Glomerular visceral epithelial cell (primary cell): ENCODE measurements around the gene SMPD2.

Source experiments
- DNase-seq: peaks from one replicate; pipeline ENCODE4 v3.0.0-alpha.2; 2016; ENCODE audit errors: extremely low spot score

The SMPD2 gene, protein sequence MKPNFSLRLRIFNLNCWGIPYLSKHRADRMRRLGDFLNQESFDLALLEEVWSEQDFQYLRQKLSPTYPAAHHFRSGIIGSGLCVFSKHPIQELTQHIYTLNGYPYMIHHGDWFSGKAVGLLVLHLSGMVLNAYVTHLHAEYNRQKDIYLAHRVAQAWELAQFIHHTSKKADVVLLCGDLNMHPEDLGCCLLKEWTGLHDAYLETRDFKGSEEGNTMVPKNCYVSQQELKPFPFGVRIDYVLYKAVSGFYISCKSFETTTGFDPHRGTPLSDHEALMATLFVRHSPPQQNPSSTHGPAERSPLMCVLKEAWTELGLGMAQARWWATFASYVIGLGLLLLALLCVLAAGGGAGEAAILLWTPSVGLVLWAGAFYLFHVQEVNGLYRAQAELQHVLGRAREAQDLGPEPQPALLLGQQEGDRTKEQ

DNA sequence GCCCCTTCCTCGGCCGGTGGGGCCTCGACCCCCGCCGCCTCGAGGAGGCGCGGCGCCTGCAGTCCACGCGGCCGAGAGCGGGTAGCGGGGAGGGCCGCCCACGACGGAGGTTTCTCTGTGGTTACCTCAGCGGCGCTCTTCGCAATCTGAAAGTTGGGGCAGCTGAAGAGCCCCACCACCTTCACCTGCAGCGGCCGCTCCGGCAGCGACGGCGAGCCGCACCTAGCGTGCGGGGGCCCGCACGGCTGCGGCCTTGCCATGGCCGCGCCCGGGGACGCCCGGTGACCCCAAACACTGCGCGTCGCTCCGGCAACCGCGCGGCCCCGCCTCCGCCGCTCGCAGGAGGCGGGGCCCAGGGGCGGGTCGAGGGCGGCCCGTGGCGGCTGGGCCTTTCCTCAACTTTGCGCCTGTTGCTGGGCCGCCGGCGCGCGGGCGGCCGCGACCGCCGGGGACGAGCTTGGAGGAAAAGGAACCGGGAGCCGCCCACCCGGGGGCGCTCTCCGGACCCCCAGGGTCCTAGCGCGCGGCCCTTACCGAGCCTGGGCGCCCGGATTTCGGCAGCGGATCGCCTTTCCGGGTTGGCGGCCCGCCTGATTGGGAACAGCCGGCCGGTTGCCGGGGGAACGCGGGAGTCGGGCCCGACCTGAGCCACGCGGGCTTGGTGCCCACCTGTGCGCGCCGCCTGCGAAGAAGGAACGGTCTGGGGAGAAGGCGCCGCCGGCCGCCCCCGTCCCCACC is at the start of gene SMPD2, which contains the start of gene PPIL6:
Gene SMPD2 (plus strand): TSS at position 394 of the 738 bp plus-strand sequence. CDS start 398 bp downstream, outside the sequence.
Gene PPIL6 (minus strand): TSS at position 298 of the 738 bp plus-strand sequence. CDS start 38 bp downstream, at position 260.
- DNase-seq, result peak; percentile 92

DNA sequence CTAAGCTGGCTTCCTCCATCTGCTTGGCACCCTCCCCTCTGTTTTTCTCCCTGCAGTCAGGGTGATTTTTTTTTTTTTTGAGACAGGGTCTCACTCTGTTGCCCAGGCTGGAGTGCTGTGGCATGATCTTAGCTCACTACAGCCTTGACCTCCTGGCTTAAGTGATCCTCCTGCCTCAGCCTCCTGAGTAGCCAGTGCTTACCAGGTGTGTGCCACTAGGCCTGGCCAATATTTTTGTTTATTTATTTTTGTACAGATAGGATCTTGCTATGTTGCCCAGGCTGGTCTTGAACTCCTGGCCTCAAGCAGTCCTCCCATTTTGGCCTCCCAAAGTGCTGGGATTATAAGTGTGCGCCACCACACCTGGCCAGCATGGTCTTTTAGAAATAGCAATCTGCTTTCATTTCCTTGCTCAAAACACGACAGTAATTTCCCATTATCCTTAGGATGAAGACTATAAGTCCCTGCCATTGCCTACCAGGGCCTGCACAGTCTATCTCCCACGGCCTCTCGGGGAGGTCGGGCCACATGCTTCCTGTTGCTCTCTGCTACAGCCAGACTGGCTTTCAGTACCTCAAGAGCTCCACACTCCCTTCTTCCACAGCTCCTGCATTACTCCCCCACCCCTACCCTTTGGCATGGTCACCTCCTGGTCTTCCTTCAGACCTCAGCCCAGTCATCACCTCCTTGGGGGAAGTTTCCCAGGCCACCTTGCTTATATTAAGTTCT is 47.2 kb upstream of the SMPD2 start:
- no peak for DNase-seq

DNA sequence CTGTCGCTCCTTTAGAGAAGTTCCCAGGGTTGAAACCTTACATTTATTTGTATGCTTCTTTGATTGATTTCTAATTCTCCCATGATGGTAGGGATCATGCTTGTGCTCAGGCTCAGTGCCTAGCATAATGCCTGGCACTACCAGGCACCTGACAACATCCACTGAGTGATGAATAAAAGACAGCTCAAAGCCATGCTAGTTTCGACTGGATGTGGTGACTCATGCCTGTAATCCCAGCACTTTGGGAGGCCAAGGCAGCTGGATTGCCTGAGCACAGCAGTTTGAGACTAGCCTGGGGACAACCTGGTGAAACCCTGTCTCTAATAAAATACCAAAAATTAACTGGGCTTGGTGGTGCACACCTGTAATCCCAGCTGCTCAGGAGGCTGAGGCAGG is 46.6 kb upstream of the SMPD2 start:
- peak; percentile 20 for DNase-seq

DNA sequence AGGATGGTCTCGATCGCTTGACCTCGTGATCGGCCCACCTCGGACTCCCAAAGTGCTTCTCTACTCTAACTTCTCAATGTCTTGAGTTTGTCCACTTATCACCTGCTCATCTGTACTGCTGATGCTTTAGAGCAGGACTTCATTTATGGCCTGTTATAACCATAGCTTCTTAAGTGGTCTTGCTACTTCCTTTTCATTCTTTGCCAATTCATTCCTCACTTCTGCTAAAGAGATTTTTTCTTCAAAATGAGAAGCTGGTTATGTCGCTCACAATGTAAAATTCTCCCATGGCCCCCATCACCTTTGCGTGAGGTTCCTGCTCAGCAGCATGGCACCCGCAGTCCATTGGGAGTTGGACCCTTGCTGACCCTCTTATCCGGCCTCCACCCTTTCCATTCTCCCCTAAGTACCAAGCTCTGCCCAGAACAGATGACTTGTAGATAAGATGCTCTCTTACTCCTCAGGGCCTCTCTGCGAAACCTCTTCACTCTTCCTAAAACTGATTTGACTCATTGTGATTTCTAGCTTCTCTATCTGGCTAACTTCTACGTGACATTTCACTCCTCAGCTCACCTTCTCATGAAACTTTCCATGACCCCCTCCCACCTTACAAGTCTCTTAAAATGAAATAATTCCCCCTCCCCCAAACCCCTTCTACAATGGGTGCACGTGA is 44.3 kb upstream of the SMPD2 start:
- DNase-seq, result no peak

DNA sequence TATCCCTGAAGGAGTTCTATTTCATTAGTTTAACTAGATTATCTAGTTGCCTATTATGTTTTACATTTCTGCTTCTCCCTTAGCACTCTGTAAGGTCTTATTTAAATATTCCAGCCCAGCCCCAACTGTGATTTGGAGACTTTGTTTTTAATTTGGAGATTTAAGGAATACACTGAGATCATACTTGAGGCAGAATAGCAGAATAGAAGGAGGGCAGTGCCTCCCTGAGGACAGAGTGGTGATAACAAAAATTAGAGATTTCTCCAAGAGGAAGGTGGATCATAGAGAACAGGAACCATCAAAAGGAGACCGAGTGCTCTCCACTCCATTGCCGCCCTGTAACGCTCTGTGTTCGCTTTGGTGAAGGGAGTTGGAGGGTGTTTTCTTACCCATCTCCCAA is 43.5 kb upstream of the SMPD2 start:
- no peak for DNase-seq

DNA sequence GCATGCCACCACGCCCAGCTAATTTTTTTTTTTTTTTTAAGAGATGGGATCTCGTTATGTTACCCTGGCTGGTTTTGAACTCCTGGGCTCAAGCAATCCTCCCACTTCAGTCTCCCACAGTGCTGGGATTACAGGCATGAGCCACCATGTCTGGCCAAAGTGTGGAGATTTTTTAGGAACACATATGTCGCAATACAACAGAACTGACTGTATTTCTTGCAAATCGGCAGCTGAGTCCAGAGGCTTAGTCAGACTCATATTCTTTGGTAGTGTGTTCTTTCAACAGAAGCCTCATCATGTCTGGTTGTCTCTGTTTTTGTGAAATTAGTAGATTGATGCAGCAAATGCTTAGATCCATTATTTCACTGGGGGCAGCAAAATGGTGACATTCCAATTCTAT is 34.3 kb upstream of the SMPD2 start:
- DNase-seq, result no peak

DNA sequence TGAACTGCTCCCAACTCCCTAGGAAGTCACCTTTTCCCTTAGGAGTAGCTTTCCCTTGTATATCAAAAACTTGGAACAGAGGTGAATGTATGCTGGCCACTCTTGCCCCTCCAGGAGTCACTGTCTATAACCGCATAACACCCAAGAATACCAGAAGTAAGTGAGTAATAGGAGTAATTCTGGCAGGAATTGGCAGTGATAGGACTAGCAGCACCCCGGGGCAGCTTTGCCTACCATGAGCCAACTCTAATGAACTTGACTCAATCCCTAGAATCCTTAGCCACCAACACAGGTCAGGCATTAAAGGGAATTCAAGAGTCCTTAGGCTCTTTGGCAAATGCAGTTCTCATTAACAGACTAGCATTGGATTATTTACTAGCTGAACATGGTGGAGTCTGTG is 29.5 kb upstream of the SMPD2 start:
- DNase-seq, result no peak

DNA sequence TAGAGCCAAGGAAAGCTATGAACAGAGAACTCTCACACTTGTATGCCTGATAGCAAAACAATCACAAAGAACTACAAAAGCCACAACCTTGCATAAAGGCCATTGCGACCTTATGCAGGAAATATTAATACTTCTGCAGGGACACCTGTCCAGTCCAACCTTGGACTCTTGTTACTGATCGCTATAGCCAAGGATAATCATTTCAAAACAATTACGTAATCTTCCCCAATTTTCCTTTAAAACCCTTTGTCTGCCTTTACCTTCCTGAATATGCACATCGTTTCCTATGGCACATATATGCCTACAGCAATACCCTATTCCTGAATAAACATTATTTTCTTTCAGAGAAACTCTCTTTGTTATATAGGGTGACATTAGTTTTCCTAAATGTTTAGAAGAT is 22.9 kb upstream of the SMPD2 start:
- no peak for DNase-seq

DNA sequence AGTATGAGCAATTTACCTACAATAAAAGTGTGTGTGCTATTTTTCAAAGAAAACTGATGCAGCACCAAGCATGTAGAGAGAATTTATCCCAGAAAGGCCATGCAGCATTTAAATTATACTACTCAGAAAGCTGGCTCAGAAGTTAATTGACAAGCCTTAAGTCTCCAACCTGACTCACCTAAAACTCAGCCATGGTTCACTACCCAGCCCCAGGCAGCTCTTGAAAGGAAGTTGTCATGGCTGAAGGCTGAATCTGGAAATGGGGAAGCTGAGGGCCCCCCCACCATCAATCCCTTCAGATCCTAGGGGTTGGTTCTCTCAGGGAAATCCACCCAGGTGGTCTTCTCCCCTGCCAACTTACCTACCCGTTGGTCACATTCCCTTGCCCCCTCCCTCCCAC is 19.8 kb upstream of the SMPD2 start:
- DNase-seq, result peak; percentile 59

DNA sequence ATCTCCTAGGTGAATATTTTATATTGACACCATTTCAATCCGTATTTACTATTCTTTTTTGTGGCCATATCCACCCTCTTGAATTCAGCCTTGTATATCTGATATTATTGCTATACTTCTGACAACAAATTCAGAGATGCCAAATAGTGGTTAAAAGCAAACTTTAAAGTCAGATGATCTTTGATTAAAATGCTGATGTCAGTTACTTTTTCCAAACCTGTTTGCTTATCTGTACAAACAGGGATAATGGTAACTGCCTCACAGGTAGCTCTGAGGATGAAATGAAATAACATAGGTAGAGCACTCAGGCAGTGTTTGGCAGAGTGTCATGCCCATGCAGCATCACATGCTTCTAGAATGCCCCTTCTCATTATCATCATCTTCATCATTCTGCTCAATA is 19.3 kb upstream of the SMPD2 start:
- no peak for DNase-seq

DNA sequence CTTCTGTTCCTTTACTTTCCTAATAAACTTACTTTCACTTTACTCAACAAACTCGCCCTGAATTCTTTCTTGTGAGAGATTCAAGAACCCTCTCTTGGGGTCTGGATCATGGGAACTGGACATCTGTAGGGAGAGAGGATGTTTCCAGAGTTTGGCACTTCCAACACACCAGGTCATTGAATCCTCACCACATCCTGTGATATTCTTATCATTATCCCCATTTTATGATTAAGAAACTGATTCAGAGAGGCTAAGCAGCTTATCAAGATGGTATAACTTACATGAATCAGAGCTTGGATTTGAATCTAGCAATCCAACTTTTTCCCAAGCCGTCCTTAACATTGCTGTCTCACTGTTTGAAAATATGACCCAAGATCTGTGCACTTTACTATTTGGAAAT is 15.6 kb upstream of the SMPD2 start:
- no peak for DNase-seq

DNA sequence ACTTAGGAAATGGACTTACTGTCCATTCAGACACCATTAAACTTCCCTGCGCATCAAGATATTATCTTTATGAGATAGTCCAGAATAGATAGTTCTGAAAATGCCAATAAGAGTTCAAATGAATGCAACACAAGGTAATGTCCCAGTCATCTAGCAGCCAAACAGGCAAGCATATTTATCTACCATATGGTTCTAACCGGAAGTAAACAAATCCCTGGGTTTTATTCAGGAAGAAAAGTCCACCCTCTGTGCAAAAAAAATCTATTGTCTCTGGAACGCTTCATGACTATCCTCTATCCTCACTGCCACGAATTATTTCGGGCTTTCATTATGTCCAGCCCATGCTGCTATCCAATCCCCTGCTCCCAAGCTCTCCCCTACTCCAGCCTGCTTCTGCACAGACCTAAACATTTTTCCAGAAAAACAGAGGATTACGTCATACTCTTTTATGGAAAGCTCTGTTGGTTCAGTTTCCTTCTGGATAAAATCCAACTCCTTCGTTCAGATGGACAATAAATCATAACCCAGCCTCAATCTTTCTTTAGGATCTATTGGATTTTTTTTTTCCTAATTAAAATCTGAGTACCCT is 11.5 kb upstream of the SMPD2 start:
- DNase-seq, result no peak

DNA sequence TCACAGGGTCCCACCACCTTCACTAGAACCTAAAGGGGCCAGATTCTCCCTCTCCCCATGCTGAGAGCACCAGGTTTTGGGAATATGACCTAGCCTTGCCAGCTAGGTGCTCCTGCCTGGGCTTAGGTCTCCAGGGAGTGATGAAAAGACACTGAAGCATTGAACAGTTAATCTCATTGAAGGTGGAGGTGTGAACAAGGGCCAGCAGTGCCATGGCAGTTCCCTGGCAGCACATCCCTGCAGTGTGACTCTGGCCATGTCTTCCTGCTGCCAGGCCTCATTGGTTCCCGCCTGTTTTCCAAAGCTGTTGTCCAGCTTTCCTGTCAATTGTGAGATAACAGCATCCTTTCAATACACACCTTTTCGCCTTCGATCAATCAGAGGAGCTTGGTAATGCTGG is 11.0 kb upstream of the SMPD2 start:
- no peak for DNase-seq

DNA sequence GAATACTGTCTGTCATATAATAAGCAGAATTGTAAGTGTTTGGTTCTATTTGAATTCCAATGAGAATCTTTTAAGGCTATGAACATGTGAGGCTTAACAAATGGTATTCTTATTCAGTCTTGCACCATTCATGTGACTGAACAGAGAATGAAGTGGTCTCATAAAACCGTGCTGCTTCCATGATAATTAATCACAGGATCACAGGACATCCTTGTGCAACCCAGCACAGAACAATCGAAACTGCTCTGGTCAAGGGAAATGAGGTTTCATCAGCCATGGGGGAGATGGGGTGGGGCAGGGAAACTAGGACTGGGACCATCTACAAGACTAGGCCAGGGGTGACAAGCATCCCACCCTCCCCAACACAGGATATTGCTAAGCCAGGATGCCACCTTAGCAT is 6.1 kb upstream of the SMPD2 start:
- no peak for DNase-seq

DNA sequence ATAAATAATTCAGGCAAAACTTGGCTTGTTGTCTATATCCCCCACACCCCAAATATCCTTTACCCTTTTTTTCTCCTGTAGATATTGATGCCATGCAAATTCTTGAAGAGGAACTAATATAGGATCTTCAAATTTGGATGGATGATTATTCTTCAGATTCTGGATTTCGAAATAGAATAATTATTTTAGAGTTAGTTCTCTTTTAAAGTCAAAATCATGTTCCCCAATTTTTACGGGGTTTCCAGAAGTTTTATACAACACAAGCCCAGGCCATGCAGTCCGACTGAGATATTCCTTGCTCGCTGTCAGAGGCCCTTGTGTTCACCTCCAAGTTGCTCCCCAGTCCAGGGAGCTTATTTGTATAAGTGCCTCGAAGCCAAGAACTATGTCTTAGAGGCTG is 4.5 kb upstream of the SMPD2 start:
- DNase-seq, result no peak

DNA sequence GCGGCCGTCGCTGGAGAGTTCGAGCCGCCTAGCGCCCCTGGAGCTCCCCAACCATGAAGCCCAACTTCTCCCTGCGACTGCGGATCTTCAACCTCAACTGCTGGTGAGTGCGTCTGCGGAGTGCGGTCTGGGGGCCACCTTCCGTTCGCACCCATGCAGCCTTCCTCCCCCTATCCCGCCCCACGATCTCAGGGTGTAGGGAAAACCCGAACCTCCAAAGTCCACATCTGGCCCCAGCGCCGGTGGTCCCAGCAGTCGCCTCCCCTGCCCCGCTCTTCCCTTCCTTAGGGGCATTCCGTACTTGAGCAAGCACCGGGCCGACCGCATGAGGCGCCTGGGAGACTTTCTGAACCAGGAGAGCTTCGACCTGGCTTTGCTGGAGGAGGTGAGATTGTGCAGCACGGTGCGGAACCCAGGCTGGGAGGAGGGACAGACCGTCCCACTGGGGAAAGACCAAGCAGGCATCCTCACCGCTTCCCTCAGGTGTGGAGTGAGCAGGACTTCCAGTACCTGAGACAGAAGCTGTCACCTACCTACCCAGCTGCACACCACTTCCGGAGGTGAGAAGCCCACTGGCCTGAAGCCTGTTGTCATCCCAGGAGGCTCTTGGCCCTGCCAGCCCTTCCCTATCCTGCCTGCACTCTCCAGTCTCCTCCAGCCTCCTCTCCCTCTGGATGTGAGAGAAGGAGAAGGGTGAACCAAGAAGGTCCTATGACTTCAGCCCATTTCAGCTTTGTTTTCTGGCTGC is 719 bp downstream of the SMPD2 start:
- DNase-seq, result peak; percentile 65

DNA sequence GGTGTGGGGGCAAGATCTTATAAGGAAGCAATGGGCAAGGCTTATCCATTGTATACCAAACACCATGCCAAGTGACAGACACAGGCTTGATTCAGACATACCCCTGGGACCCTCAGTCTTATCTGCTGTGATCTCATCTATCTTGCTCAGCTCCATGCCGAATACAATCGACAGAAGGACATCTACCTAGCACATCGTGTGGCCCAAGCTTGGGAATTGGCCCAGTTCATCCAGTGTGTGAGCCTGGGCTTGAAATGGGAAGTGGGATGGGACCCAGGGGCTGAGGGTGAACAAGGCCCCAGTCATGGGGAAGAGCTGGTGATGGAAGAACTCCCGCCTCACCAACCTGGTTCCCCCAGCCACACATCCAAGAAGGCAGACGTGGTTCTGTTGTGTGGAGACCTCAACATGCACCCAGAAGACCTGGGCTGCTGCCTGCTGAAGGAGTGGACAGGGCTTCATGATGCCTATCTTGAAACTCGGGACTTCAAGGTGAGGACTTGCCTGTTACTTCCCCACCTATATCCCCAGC is 1.9 kb downstream of the SMPD2 start:
- no peak for DNase-seq

DNA sequence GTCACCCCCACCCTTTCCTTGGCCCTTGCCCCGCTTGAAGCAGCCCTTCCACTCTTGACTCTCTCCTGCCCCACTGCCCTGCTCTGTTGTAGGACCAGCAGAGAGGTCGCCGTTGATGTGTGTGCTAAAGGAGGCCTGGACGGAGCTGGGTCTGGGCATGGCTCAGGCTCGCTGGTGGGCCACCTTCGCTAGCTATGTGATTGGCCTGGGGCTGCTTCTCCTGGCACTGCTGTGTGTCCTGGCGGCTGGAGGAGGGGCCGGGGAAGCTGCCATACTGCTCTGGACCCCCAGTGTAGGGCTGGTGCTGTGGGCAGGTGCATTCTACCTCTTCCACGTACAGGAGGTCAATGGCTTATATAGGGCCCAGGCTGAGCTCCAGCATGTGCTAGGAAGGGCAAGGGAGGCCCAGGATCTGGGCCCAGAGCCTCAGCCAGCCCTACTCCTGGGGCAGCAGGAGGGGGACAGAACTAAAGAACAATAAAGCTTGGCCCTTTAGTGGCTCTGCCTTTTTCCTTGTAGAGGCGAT is 3.0 kb downstream of the SMPD2 start:
- DNase-seq, result no peak

DNA sequence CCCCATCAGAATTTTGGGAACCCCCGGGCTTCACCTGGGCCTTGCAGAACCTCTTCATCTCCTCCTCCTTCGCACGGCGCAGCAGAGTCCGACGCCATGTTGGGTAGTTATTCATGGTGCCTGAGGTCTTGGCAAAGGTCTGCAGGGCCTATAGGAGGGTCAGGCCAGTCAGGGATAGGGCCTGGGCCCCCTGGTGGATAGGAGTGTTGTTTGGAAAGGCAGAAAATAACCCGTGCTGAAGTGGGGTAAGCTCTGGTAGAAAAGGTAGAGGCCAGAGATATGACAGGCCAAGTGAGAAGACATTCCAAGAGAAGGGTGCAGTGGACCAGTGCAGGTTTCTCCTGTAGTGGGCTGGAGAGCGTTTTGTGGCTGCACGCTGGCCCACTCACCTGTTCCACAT is 4.9 kb downstream of the SMPD2 start:
- DNase-seq, result no peak

DNA sequence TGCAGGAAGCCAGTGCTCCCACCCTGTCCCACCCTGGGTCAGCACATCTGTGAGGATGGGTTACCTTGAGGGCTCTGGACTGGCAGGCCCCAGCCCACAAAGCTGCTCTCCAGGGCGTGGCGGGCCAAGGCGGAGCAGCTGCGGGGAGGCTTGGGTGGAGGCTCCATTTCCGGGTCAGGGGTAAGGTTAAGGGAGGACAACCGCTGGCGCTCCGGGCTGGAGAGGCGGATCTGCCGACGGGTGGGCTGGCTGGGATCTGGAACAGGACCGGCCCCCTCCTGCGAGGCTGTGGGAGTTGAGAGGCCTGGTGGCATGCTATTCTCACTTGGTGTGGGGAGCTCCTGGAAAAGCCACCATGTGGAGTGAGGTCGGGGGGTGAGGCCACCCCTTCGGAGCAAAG is 5.5 kb downstream of the SMPD2 start:
- no peak for DNase-seq
